Fibroblast of lung (primary cell): ENCODE data around the gene RAB3IP.

Experiments used
- EZH2 ChIP-seq: IDR thresholded peaks from 2 replicates; pipeline ENCODE4 v1.5.1; 2012; ENCODE audit warnings: low read length, control low read depth, mild to moderate bottlenecking; ENCODE audit errors: missing control alignments
- TF ChIP-seq, protein P1 (sequence below), 2 donors: IDR thresholded peaks in 1 of 2; conservative IDR thresholded peaks in 1 of 2; 1 replicate in 1 of 2; 2 replicates in 1 of 2; pipeline ENCODE4 v1.5.1; 2011 to 2012; ENCODE audit warnings: low read length in 2 of 2, control low read depth in 1 of 2, inconsistent platforms in 1 of 2, low read depth in 1 of 2, mild to moderate bottlenecking in 1 of 2

DNA sequence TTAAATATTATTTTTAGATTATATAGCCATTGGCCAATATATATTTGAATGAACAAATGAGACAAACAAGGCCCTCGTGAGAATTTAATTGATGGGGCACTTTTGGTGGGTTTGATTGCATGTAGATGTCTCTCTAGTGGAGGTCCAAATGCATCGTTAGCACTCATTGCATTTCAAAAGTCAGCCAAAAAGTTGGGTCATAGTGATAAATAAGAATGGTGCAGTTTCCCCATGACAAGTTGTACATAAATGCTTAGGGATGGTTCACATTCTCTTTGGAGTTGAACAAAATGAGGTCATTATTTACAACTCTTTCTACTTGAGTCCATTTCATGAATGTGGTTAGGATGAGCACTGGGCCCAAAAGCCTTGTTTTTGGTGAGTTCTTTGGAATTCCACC is 40.6 kb upstream of the RAB3IP start:
- TF ChIP-seq, protein P1, sequence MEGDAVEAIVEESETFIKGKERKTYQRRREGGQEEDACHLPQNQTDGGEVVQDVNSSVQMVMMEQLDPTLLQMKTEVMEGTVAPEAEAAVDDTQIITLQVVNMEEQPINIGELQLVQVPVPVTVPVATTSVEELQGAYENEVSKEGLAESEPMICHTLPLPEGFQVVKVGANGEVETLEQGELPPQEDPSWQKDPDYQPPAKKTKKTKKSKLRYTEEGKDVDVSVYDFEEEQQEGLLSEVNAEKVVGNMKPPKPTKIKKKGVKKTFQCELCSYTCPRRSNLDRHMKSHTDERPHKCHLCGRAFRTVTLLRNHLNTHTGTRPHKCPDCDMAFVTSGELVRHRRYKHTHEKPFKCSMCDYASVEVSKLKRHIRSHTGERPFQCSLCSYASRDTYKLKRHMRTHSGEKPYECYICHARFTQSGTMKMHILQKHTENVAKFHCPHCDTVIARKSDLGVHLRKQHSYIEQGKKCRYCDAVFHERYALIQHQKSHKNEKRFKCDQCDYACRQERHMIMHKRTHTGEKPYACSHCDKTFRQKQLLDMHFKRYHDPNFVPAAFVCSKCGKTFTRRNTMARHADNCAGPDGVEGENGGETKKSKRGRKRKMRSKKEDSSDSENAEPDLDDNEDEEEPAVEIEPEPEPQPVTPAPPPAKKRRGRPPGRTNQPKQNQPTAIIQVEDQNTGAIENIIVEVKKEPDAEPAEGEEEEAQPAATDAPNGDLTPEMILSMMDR (conservative IDR thresholded peaks at IDR 0.05 in 1 of 2, IDR thresholded peaks at IDR 0.05 in 1 of 2; ENCODE audit: low read depth in 1 of 2, low read length in 2 of 2) = no peak
- no peak for TF ChIP-seq EZH2
